Upper lobe of right lung (tissue), 1 donor: ENCODE results near the gene HTRA3. TPM values are rescaled to one million over a fixed set of nuclear protein-coding genes. Genes with fewer than 3 reads are reported as not detected.

ENCODE experiments used
- ATAC-seq: fragments of 200-7000 bp; cut with Tn5 transposase; one replicate; pipeline ENCODE4 v1.9.1; 2020; ENCODE audit warnings: mild to moderate bottlenecking, moderate library complexity
- DNase-seq: peaks from one replicate; pipeline ENCODE4 v3.0.0-alpha.2; 2020
- H3K27ac ChIP-seq: fragments of 200-600 bp; one replicate; pipeline ENCODE4 v1.8.0; 2022
- H3K27me3 ChIP-seq: fragments of 200-600 bp; one replicate; pipeline ENCODE4 v1.8.0; 2022; ENCODE audit warnings: mild to moderate bottlenecking
- H3K36me3 ChIP-seq: fragments of 200-600 bp; one replicate; pipeline ENCODE4 v1.8.0; 2022
- H3K4me1 ChIP-seq: fragments of 200-600 bp; one replicate; pipeline ENCODE4 v1.8.0; 2022
- H3K4me3 ChIP-seq: fragments of 200-600 bp; one replicate; pipeline ENCODE4 v1.8.0; 2022; ENCODE audit warnings: mild to moderate bottlenecking
- H3K9me3 ChIP-seq: fragments of 200-600 bp; one replicate; pipeline ENCODE4 v1.8.0; 2022
- intact Hi-C: fragments of 100-400 bp; cut with DNase I; formaldehyde crosslinking; loops from one replicate; pipeline ENCODE4 v1.11.0; 2022
- total RNA-seq: library from RNA; stranded (reverse); fragmentation: NEBNext Ultra II Directional; extraction: Animal tissue kit (Norgen Biotek cat#: 25700); gene quantifications from one replicate; pipeline ENCODE4 v1.2.1, GENCODE V29; 2021
- TF ChIP-seq, protein P1 (sequence below): fragments of 200-600 bp; IDR thresholded peaks from one replicate; pipeline ENCODE4 v1.8.0; 2022; ENCODE audit warnings: antibody characterized with exemption
- donor health status: DM: no; HTN: yes; CAD: no; lungs with severe emphysema.

Gene HTRA3
- total RNA-seq, 1 donor from 2014 or later = 25.0 TPM

DNA sequence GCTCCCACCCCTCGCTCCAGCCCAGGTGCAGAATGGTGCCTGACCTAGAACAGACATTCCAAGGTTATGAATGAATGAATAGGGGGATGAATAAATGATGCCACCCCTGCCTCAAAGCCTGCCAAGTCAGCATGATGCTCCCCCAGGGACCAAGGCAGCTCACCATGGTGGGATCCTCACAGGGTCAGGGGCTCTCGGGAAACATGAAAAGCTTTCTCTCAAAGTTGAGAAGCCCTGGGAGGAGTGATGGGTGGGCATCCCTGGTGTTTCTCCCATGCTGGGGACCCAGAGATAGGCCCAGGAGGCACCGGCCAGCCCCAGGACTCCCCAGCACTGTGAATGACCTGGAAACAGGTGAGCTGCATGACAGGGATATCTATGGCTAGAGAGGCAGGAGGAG lies 58.9 kb downstream of the HTRA3 start:
- DNase-seq (peak; percentile 41), ATAC-seq (no peak)
- Histone ChIP-seq H3K27ac (no peak overlapping the region), H3K36me3 (no peaks in the 10 kb centered on the region), H3K4me1 (peaks cover 4% of the 10 kb centered on the region), H3K27me3 (no peaks in the 10 kb centered on the region), H3K4me3 (no peak overlapping the region), H3K9me3 (peaks cover 6% of the 10 kb centered on the region)
- intact Hi-C loops = no loop called here
- TF ChIP-seq, protein P1, sequence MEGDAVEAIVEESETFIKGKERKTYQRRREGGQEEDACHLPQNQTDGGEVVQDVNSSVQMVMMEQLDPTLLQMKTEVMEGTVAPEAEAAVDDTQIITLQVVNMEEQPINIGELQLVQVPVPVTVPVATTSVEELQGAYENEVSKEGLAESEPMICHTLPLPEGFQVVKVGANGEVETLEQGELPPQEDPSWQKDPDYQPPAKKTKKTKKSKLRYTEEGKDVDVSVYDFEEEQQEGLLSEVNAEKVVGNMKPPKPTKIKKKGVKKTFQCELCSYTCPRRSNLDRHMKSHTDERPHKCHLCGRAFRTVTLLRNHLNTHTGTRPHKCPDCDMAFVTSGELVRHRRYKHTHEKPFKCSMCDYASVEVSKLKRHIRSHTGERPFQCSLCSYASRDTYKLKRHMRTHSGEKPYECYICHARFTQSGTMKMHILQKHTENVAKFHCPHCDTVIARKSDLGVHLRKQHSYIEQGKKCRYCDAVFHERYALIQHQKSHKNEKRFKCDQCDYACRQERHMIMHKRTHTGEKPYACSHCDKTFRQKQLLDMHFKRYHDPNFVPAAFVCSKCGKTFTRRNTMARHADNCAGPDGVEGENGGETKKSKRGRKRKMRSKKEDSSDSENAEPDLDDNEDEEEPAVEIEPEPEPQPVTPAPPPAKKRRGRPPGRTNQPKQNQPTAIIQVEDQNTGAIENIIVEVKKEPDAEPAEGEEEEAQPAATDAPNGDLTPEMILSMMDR = no peak

DNA sequence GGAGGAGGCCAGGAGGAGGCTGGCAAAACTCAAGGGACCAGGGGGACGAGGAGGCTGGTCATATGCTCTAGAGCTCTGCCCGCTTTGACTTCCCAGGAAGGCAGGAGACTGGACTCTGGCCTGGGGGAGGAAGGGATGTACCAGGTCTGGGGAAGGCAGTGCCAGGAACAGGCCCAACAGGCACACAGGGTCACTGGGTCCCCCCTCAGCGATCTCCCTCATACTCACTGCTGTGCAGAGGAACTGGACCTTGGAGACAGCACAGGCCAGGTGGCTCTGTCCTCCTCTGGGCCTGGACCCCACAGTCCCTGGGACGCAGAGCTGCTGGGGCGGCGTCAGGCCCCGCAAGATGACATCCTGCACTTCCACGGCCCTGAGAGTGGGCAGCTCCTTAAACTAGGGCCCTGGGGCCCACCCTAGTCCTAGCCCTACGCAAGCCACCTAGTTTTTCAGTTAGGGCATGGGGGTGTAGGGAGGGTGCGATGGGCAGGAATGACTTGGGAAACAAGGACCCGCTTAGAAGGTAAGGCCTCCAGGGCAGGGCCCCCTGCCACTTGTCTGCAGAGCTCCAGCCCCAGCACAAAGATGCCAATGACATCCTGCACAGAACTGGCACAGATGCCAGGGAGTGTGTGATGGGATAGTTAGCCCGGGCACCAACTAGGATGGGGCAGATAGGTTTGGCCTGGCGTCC lies 59.5 kb downstream of the HTRA3 start:
- Histone ChIP-seq H3K36me3 (no peaks in the 10 kb centered on the region), H3K27ac (no peak overlapping the region), H3K27me3 (no peaks in the 10 kb centered on the region), H3K9me3 (peaks cover 6% of the 10 kb centered on the region), H3K4me1 (peaks cover 4% of the 10 kb centered on the region), H3K4me3 (no peak overlapping the region)
- TF ChIP-seq, protein P1 = no peak
- intact Hi-C loops = no loop called here
- ATAC-seq (no peak), DNase-seq (peak; percentile 51)

DNA sequence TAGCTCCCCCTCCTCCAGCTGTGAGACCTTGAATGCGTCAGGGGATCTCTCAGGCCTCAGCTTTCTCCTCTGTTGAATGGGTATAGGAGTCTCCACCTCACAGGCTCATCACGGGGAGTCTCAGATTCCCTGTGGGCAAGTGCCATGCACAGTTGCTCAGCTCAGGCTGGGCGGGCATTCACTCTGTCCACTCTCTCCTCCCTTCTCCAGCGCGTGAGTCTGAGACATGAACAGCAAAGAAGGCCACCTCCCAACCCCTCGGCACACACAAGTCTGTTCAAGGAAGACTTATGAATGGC lies 60.0 kb downstream of the HTRA3 start:
- Histone ChIP-seq H3K4me1 (peaks cover 4% of the 10 kb centered on the region), H3K27ac (no peak overlapping the region), H3K9me3 (peaks cover 6% of the 10 kb centered on the region), H3K27me3 (no peaks in the 10 kb centered on the region), H3K36me3 (no peaks in the 10 kb centered on the region), H3K4me3 (no peak overlapping the region)
- intact Hi-C loops = no loop called here
- TF ChIP-seq, protein P1 = no peak
- no peak for ATAC-seq
- no peak for DNase-seq

DNA sequence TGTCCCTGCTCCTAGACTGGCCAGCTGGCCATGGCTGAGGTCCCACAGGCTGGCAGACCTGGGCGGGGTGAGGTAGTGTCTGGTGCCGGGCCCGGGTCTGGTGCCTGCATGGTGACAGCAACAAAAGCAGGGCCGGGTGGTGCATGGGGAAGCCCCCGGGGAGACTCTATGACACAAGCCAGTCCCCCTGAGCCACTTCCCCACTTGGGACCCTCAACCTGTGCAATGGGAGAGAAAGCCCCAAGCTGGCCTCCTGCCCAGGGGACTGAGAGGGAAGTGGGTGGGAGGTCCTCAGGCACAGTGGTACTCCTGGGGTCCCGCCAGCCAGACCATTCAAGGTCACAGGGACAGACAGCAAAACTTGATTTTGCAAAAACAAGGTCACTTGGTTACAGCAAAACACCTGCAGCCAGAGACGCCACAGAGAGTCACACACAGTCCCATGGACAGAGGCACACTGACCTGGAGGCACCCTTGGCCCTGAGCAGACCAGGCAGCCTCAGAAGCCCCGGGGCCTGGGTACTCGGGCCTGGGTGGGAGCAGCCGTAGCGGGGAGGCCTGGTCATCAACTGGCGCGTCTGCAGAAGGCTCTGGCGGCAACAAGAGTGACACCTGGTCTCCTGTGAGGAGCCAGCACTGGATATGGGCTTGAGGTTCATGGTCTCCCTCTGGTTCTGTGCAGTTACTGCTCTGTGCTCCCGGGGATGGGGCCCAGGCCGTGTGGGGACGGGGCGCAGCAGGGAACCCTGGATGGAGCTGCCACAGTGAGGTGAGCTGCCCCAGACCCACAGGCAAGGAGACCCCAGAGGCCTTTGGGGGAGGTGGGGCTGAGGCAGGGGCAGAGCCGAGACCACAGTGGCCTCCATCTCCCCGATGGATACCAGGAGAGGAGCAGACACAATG lies 60.6 kb downstream of the HTRA3 start:
- intact Hi-C loops = no loop called here
- Histone ChIP-seq H3K36me3 (no peaks in the 10 kb centered on the region), H3K27me3 (no peaks in the 10 kb centered on the region), H3K9me3 (peaks cover 6% of the 10 kb centered on the region), H3K27ac (no peak overlapping the region), H3K4me1 (peaks cover 4% of the 10 kb centered on the region), H3K4me3 (no peak overlapping the region)
- TF ChIP-seq, protein P1 = no peak
- DNase-seq = peak; percentile 59
- no peak for ATAC-seq

DNA sequence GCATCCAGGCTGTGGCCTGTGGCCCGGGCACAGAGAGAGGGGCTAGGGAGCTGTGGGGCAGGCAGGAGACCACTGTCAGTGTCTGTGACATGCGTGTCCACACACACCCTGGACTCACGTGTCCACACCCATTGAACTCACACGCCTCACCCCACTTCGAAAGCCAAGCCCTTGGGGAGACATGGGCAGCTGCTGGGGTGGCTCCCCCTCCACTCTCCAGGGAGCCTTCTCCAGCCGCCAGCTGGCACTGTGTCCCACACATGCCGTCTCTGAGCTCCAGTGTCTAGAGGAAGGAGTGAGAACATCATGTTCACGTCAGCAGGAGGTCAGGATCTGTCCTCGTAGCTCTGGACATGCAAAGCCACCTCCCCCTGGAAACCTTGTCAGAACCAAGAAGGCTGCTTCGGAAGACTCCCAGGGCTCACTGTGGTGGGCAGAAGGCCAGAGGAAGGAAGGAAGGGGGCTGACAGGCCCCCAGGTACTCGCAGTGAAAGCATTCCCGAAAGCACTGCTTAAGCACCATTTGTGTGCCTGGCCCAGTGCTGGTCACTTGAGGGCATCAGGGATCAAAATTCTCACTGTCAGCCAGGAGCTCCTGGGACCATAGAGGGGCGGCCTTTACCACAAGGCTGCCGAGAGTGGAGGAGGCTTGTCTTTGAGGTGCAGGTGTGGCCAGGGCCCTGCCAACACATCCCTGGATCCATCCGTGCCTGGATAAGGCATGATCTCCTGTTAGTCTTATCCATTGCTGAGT lies 61.4 kb downstream of the HTRA3 start:
- peaks cover 4% of the 10 kb centered on the region for H3K4me1 ChIP-seq
- ATAC-seq (peak; percentile 59), DNase-seq (peak; percentile 69)
- H3K27me3 ChIP-seq = no peaks in the 10 kb centered on the region
- intact Hi-C loops = no loop called here
- TF ChIP-seq, protein P1 = no peak
- no peak overlapping the region for H3K27ac ChIP-seq
- H3K36me3 ChIP-seq = no peaks in the 10 kb centered on the region
- no peak overlapping the region for H3K4me3 ChIP-seq
- peaks cover 6% of the 10 kb centered on the region for H3K9me3 ChIP-seq
